Fibroblast of pulmonary artery (primary cell): ENCODE measurements around the gene SLC9A9.

Experiments
- DNase-seq: peaks from one replicate; pipeline ENCODE4 v3.0.0-alpha.2; 2010; ENCODE audit warnings: low read depth
- H3K4me3 ChIP-seq: replicated peaks from 2 replicates; pipeline ENCODE4 v1.5.1; 2011; ENCODE audit warnings: low read depth, mild to moderate bottlenecking, control low read depth, low read length, moderate library complexity
- TF ChIP-seq, protein P1 (sequence below): IDR thresholded peaks from 2 replicates; pipeline ENCODE4 v1.5.1; 2011; ENCODE audit warnings: mild to moderate bottlenecking, control low read depth, low read length, inconsistent platforms; ENCODE audit errors: missing control alignments

Gene SLC9A9

DNA sequence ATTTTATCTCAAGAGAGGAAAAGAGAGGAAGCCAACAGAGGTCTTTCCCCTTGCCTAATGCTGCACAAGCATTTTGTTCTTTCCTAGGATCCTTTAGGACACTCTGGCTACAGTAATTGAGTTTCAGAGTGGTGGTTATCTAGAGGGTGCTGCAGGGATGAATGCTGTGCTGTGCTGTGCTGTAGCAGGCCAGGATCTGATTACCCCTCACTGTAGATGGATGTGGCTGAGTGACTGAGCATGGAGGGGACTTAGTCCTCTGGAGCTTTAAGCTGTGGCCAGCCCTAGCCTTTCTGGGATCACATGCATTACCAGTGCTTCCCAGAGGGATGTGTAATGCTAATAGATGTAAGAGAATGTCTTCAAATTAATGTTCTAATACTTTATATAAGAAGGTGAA, 94.8 kb downstream of the SLC9A9 start:
- H3K4me3 ChIP-seq: no peak overlapping the region
- DNase-seq: no peak
- TF ChIP-seq, protein P1, sequence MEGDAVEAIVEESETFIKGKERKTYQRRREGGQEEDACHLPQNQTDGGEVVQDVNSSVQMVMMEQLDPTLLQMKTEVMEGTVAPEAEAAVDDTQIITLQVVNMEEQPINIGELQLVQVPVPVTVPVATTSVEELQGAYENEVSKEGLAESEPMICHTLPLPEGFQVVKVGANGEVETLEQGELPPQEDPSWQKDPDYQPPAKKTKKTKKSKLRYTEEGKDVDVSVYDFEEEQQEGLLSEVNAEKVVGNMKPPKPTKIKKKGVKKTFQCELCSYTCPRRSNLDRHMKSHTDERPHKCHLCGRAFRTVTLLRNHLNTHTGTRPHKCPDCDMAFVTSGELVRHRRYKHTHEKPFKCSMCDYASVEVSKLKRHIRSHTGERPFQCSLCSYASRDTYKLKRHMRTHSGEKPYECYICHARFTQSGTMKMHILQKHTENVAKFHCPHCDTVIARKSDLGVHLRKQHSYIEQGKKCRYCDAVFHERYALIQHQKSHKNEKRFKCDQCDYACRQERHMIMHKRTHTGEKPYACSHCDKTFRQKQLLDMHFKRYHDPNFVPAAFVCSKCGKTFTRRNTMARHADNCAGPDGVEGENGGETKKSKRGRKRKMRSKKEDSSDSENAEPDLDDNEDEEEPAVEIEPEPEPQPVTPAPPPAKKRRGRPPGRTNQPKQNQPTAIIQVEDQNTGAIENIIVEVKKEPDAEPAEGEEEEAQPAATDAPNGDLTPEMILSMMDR: no peak

GRCh38 chr3:143753006-143753405, 95.3 kb downstream of the SLC9A9 start:
- no peak overlapping the region for H3K4me3 ChIP-seq
- TF ChIP-seq, protein P1: no peak
- no peak for DNase-seq

DNA sequence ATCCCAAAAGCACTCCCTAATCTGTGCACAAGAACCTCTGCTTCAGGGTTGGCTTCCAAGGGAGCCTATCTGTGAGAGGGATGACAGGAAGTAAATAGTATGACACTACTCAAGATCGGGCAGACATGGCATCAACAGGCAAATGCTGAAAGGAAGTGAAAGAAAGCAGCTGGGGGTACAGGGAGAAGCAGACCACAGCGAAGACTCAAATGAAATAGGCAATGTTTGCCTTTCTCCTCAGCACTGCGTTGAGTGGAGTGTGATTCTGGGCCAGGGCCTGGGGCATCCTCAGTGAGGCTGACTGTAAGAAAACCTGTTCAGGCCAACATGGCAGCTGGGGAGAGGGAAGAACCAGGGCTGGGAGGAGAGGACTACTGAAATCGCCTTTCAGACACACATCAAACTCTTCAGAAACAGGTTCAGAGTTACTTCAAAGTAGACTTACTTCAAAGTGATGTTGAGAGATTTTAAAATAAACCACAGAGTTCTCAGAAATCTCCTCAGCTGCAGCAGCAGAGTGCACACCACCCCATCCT, 96.6 kb downstream of the SLC9A9 start:
- DNase-seq: no peak
- TF ChIP-seq, protein P1: no peak
- H3K4me3 ChIP-seq: no peak overlapping the region

- no peak overlapping the region for H3K4me3 ChIP-seq
- no peak for DNase-seq
- TF ChIP-seq, protein P1: no peak
These were observed 97.4 kb downstream of the SLC9A9 start for GRCh38 chr3:143750841-143751240.

- no peak overlapping the region for H3K4me3 ChIP-seq
- TF ChIP-seq, protein P1: no peak
- no peak for DNase-seq
These were observed 98.3 kb downstream of the SLC9A9 start for GRCh38 chr3:143749926-143750325.

- H3K4me3 ChIP-seq: no peak overlapping the region
- no peak for DNase-seq
- TF ChIP-seq, protein P1: no peak
These were observed 111.2 kb downstream of the SLC9A9 start for GRCh38 chr3:143737065-143737464.
